ENCODE results near the gene FCHO1.

Gene FCHO1

DNA sequence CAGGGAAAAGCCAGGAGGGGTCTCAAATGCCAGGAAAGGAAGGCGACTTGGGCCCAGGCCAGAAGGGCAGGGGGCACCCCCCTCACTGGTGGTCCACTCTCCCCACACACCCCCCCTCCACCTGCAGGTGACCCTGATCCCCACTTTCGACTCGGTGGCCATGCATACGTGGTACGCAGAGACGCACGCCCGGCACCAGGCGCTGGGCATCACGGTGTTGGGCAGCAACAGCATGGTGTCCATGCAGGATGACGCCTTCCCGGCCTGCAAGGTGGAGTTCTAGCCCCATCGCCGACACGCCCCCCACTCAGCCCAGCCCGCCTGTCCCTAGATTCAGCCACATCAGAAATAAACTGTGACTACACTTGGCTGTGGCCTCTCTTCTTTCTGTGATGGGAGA lies 17.1 kb upstream of the FCHO1 start:
- in situ Hi-C loops (cut with HindIII; ENCODE audit: low sequenced_read_pairs), result no loop called here
- no peak for DNase-seq (ENCODE audit: low read depth)
- no peak overlapping the region for H3K4me3 ChIP-seq (ENCODE audit: low read depth, low read length)
- TF ChIP-seq, protein P1, sequence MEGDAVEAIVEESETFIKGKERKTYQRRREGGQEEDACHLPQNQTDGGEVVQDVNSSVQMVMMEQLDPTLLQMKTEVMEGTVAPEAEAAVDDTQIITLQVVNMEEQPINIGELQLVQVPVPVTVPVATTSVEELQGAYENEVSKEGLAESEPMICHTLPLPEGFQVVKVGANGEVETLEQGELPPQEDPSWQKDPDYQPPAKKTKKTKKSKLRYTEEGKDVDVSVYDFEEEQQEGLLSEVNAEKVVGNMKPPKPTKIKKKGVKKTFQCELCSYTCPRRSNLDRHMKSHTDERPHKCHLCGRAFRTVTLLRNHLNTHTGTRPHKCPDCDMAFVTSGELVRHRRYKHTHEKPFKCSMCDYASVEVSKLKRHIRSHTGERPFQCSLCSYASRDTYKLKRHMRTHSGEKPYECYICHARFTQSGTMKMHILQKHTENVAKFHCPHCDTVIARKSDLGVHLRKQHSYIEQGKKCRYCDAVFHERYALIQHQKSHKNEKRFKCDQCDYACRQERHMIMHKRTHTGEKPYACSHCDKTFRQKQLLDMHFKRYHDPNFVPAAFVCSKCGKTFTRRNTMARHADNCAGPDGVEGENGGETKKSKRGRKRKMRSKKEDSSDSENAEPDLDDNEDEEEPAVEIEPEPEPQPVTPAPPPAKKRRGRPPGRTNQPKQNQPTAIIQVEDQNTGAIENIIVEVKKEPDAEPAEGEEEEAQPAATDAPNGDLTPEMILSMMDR (IDR thresholded peaks at IDR 0.05; ENCODE audit: low read depth, low read length, missing control alignments), result no peak

DNA sequence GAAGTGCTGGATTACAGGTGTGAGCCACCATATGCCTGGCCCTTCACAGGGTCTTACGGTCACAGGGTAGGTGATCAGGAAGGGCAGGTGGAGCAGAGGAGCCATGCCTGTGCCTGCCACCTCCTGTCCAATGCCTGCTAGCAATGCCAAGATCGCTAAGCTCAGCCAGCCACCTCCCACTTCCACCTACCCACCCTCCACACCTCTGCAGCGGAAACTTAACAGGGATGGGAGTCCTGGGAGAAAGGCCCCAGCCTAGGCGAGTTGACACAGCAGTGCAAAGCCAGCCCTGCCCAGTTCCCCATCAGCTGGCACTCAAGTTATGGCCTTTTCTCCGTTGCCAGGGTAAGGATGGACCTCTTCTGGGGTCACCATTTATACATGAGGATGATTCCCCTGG lies 15.9 kb upstream of the FCHO1 start:
- TF ChIP-seq, protein P1 (IDR thresholded peaks at IDR 0.05; ENCODE audit: low read depth, low read length, missing control alignments), result no peak
- DNase-seq (ENCODE audit: low read depth), result no peak
- in situ Hi-C loops (cut with HindIII; ENCODE audit: low sequenced_read_pairs), result no loop called here
- no peak overlapping the region for H3K4me3 ChIP-seq (ENCODE audit: low read depth, low read length)

DNA sequence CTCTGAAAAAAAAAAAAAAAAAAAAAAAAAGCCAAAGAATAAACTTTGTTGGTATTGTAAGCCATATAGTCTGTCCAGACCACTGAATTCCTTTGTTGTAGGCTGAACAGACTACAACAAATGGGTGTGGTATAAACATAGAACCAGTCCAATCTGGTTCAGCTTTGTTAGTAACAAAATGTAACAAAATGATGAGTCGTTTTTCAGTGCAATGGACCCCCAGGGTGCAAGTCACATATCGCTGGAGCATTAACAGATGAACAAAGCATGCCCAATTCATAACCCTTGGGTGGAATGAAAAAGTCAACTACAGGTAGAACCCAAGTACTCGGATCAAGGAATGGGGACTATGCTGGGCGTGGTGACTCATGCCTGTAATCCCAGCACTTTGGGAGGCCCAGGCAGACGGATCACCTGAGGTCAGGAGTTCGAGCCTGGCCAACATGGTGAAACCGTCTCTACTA lies 13.6 kb upstream of the FCHO1 start:
- TF ChIP-seq, protein P1 (IDR thresholded peaks at IDR 0.05; ENCODE audit: low read depth, low read length, missing control alignments), result no peak
- no peak for DNase-seq (ENCODE audit: low read depth)
- in situ Hi-C loops (cut with HindIII; ENCODE audit: low sequenced_read_pairs), result no loop called here
- H3K4me3 ChIP-seq (ENCODE audit: low read depth, low read length), result no peak overlapping the region

DNA sequence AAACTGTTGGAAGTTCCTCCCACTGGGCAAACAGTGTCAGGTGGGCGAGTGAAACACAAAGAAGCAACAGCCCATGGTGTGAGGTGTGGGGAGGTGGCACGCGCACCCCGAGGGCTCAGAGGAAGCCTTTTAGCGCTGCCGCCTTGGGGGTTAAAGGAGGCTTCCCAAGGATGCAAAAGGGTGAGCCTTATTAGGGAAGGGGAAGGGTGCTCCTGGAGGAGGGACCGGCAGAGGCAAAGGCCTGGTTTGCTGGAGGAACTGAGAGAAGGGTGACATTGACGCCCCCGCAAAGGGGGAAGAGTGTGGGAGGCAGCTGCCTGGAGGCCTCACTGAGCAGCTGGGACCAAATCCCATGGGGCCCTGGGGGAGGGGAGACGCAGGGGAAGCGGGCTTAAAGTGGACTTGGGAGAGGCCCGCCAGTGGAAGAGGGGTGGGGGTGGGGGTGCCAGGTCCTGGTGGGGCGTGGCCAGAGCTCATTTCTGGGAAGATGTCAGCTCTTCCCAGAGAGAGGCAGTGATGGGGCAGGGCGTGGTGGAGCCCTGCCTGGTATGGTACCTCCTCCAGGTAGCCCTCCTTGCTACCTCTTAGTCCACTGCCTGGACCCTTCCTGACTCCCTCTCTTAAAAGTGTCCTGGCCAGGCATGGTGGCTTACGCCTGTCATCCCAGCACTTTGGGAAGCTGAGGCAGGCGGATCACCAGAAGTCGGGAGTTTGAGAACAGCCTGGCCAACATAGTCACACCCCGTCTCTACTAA lies 12.0 kb upstream of the FCHO1 start:
- TF ChIP-seq, protein P1 (IDR thresholded peaks at IDR 0.05; ENCODE audit: low read depth, low read length, missing control alignments), result no peak
- no peak overlapping the region for H3K4me3 ChIP-seq (ENCODE audit: low read depth, low read length)
- no peak for DNase-seq (ENCODE audit: low read depth)
- in situ Hi-C loops (cut with HindIII; ENCODE audit: low sequenced_read_pairs), result no loop called here

DNA sequence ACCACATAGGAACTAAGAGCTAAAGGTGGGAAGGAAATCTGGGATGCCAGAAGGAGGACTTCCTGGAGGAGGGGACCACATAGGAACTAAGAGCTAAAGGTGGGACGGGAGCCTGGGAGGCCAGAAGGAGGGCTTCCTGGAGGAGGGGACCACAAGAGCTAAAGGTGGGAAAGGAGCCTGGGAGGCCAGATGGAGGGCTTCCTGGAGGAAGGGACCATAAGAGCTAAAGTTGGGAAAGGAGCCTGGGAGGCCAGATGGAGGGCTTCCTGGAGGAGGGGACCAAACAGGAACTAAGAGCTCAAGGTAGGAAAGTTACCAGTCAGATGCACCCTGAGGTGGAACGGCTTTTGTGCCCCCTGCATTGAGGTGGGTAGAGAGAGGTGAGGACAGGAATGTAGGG lies 9.8 kb upstream of the FCHO1 start:
- TF ChIP-seq, protein P1 (IDR thresholded peaks at IDR 0.05; ENCODE audit: low read depth, low read length, missing control alignments), result no peak
- no peak overlapping the region for H3K4me3 ChIP-seq (ENCODE audit: low read depth, low read length)
- in situ Hi-C loops (cut with HindIII; ENCODE audit: low sequenced_read_pairs), result no loop called here
- DNase-seq (ENCODE audit: low read depth), result no peak

DNA sequence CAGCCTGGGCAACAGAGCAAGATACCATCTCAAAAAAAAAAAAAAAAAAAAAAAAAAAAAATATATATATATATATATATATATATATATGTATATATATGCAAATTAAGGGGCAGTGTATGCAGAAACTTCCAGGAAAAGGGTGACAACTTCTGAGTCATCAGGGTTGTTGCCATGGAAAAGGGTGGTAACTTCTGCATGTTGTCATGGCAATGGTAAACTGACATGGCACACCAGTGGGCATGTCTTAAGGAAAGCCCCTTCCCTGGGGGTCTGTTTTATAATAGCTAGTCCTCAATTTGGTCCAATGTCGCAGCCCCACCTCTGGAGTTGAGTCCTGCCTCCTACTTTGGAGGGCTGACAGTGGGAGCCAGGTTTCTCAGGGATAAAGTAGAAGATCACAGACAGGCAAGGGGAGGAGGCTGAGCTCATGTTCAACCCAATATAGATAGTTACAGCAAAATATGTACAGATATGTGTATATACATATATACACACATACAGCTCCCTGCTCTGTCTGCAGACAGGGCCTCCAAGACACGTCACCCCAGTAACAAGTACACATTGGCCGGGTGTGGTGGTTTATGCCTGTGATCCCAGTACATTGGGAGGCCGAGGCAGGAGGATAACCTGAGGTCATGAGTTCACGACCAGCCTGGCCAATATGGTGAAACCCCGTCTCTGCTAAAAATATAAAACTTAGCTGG lies 7.2 kb upstream of the FCHO1 start:
- in situ Hi-C loops (cut with HindIII; ENCODE audit: low sequenced_read_pairs), result no loop called here
- no peak overlapping the region for H3K4me3 ChIP-seq (ENCODE audit: low read depth, low read length)
- DNase-seq (ENCODE audit: low read depth), result no peak
- TF ChIP-seq, protein P1 (IDR thresholded peaks at IDR 0.05; ENCODE audit: low read depth, low read length, missing control alignments), result no peak

Data from astrocyte of the cerebellum (primary cell).